GM12878 (cell line): ENCODE data around the gene REEP5.

Experiments
- ATF2 ChIP-seq: IDR thresholded peaks from 2 replicates; pipeline ENCODE4 v1.6.1; 2012; ENCODE audit warnings: low read length, inconsistent platforms
- CREB1 ChIP-seq: IDR thresholded peaks from 2 replicates; pipeline ENCODE4 v1.6.1; 2012; ENCODE audit warnings: low read depth, mild to moderate bottlenecking, inconsistent platforms
- CTCF ChIP-seq, 3 experiments: IDR thresholded peaks in 2 of 3; conservative IDR thresholded peaks in 1 of 3; 2 replicates each; pipeline ENCODE4 v1.5.1; 2011; ENCODE audit warnings: low read depth in 3 of 3, low read length in 3 of 3, mild to moderate bottlenecking in 3 of 3, control low read depth in 2 of 3, moderate library complexity in 2 of 3, inconsistent platforms in 1 of 3, mixed read lengths in 1 of 3; ENCODE audit not compliant: control insufficient read depth in 2 of 3, insufficient read depth in 1 of 3; ENCODE audit errors: extremely low read depth in 1 of 3
- EZH2 ChIP-seq: IDR thresholded peaks from 2 replicates; pipeline ENCODE4 v1.6.1; 2012; ENCODE audit warnings: low read depth, mild to moderate bottlenecking, control low read depth, inconsistent platforms, low read length, borderline replicate concordance; ENCODE audit not compliant: control insufficient read depth
- POLR2A ChIP-seq: IDR thresholded peaks from 2 replicates; pipeline ENCODE4 v1.6.1; 2011; ENCODE audit warnings: low read depth, mild to moderate bottlenecking, low read length
- SIN3A ChIP-seq: IDR thresholded peaks from 2 replicates; pipeline ENCODE4 v1.6.1; 2012; ENCODE audit warnings: low read depth, low read length, improper control_type of control experiment
- YY1 ChIP-seq: IDR thresholded peaks from 2 replicates; pipeline ENCODE4 v1.6.1; 2011; ENCODE audit warnings: low read depth, mild to moderate bottlenecking, low read length

GRCh38 chr5:112854651-112855050, 67.4 kb downstream of the REEP5 start:
- no peak for TF ChIP-seq ATF2
- TF ChIP-seq POLR2A: no peak
- TF ChIP-seq YY1: no peak
- no peak for TF ChIP-seq SIN3A
- TF ChIP-seq CTCF (IDR thresholded peaks at IDR 0.05 in 2 of 3, conservative IDR thresholded peaks at IDR 0.05 in 1 of 3; ENCODE audit: control insufficient read depth in 2 of 3, extremely low read depth in 1 of 3, insufficient read depth in 1 of 3, low read depth in 3 of 3, low read length in 3 of 3): no peak
- no peak for TF ChIP-seq CREB1
- TF ChIP-seq EZH2: no peak
